NCI-H524 (cell line): ENCODE measurements around the gene SPOCK2.
A peak's percentile ranks its signal among the peaks of the same experiment; 100 is the strongest.

Experiments
- DNase-seq, 2 experiments: peaks; one replicate each; lab custom pipeline; 2025; lab: John Stamatoyannopoulos, UW

The SPOCK2 gene

DNA sequence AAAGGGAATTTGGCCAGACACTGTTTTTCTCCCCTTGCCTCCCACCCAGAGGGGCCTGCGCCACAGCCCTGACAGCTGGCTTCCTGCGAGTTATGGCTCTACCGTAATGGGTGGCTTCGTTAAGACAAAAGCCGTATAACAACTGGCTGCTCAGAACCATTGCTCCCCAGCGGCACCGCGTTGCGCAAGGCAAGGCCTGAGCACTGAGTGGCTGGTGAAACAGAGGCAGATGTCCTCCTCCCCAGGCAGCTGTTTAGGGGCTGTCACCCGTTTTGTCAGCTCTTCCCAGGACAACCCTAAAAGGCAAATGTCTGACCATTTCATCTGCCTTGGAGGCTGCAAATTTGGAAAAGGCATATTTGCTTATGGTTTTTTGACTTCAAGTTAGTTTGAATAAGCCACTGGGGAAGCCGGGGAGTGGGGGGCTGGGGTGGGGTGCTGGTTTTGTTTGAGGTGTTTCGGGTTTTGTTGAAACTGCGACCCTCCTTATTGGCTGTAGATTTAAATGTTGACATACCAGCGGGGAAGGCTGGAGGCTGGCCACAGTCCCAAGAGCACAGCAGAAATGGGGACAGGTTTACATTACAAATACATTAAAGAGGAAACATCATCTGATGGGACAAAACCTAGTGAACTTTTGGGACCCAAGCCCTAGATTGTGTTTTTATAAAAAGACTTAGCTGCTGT lies 681 bp upstream of the SPOCK2 start:
- DNase-seq, result peak; percentile 37 to 78

GRCh38 chr10:72087392-72087968 lies 871 bp downstream of the SPOCK2 start:
- DNase-seq, result no peak

GRCh38 chr10:72086466-72087391 lies 1.6 kb downstream of the SPOCK2 start:
- no peak for DNase-seq

DNA sequence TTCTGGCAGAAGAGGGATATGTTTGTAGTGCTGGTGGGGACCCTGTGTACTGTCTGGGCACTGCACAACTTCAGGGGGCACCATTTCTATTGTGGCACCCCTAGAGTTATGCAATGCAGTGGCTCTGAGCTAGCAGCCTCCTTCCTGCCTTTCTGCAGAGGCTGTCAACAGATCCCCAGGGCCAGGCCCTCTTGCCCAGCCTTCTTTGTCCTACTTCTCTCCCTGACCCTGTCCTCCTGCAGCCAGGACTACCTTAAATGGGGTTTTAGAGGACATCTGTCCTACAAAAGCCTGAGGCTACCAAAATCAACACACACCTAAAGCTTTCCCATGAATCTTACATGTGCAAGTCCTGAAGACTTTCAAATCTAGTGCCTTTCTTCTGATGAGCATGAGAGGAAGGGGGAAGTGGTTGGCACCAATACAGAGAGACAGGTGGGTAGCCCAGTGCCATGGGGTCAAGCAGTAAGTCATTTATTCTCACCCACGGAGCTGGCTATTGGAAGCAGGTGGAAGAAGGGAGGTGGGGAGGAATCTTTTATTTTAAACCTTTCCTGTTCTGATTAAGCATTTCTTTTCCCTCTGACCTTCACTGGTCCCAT lies 2.4 kb downstream of the SPOCK2 start:
- DNase-seq, result no peak

DNA sequence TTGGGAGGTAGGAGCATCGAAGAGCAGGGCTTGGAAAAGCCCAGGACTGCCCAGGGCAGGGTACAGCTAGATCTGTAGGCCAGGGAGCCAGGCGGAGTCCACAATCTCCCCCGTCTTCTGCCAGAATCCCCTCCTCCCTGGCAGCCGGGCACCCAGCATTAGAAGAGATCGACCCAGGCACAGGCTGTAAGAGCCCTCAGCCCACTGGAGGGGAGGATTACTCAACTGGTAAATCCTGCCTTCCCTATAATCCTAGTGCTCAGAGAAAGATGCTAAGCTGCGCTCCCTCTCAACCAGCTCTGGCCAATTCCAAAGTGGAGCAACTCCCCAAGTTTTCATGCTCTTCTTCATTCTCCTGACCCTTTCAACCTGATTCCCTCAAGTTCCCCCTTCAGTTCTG lies 3.2 kb downstream of the SPOCK2 start:
- DNase-seq, result peak; percentile 50 to 63

DNA sequence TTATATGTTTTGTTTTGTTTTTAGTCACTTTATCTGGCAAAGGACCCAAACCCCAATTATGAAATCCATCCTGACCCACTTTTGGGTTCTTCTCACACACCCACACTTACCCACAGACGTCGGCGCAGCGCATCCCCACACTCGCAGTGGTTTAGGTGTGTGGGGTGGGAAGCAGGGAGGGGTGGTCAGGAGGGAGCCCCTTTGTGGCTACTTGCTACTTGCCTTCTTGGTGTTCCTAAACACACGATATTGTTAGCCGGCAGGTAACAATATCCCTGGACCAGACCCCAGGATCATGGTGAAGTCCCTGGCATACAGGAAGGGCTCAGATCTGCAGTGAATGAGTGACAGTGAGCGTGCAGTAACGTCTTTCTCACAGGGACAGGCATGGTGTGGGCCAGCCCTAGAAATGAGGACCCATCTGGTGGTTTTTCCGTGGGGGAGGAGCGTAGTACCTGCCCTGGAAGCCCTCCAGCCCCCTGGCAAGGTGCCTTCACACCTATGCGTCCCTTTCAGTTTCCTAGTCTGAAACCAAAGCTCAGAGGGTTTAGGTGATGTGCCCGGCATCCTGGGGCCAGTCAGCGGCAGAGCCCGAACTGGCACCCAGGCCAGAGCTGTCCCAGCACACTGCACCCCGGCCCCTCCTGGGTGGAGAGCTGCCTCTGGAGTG lies 4.4 kb downstream of the SPOCK2 start:
- DNase-seq, result no peak

- DNase-seq, result no peak
These were observed 5.2 kb downstream of the SPOCK2 start for GRCh38 chr10:72082856-72083789.

- DNase-seq, result no peak
These were observed 6.4 kb downstream of the SPOCK2 start for GRCh38 chr10:72081772-72082590.

GRCh38 chr10:72081210-72081609 lies 7.1 kb downstream of the SPOCK2 start:
- peak; percentile 20 to 69 for DNase-seq

DNA sequence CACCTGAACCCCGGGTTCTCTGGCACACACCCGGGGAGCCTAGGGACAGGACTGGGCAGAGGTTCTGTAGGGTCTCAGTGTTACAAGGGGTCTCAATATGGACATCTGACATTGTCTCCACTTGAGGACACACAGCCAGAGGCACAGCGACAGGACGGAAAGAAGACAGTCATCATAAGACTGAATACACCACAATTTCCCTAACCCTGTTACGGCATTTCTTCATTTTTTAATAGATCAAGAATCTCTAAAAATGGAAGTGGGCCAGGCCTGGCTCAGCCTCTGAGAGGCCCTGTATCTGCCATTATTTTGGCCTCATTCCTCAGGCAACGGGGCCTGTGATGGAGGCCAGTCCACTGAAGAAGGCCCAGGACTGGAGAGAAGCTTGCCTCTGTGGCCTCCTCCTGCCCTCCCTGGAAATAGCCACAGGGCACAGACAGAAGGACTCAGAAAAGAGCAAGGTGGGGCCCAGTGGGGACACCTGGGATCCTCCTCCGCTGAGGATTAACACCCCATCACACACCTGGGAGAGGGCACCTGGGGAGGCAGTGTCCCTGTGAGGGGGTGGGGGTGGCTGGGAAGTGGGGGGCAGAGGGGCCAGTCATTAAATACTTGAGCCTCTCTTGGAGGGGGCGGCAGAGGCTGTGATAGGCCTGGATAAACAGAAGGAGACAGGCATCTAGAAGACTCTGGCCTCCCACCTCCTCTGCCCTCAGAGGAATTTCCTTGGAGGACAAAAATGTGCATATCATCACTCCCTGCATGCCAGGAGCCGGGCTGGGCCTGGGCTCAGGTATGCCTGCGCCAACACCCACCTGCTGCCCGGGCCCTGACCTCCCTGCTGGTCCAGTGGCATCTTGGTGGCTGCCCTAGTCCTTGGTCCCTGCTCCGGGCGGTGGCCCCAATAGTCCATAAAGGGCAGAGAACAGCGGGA lies 8.0 kb downstream of the SPOCK2 start:
- no peak for DNase-seq

- DNase-seq, result peak; percentile 46 to 77
These were observed 9.0 kb downstream of the SPOCK2 start for GRCh38 chr10:72079356-72079755.

DNA sequence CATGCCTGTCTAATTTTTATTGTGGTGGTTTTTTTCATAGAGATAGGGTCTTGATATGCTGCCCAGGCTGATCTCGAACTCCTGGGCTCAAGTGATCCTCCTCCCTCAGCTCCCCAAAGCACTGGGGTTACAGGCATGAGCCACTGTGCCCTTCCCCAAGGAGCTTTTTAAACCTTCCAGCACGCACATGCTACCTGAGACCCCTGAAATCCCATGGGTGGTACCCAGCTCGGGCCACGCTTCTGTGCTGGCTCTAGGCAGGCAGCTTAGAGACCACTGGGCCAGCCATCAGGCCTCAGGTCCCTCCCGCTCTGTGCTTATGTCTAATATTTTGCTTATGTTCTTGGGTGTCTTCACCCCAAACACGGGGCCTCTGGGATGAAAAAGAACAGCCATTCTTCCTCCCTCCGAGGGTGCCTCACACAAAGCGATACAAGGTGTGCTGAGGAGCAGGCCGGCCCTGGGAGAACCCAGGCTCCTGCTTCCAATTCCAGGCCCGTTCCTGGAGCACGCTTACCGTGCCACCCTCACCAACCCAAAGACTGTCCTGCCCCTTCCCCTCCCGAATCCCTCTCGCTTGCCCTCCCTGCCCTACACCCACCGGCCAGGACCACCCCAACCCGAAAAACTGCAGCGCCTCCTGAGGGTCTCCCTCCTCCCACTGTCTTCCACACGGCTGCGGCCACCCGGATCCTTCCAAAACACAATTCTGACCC lies 10.9 kb downstream of the SPOCK2 start:
- no peak for DNase-seq

GRCh38 chr10:72076756-72077155 lies 11.6 kb downstream of the SPOCK2 start:
- no peak for DNase-seq

GRCh38 chr10:72075376-72076115 lies 12.8 kb downstream of the SPOCK2 start:
- no peak for DNase-seq

DNA sequence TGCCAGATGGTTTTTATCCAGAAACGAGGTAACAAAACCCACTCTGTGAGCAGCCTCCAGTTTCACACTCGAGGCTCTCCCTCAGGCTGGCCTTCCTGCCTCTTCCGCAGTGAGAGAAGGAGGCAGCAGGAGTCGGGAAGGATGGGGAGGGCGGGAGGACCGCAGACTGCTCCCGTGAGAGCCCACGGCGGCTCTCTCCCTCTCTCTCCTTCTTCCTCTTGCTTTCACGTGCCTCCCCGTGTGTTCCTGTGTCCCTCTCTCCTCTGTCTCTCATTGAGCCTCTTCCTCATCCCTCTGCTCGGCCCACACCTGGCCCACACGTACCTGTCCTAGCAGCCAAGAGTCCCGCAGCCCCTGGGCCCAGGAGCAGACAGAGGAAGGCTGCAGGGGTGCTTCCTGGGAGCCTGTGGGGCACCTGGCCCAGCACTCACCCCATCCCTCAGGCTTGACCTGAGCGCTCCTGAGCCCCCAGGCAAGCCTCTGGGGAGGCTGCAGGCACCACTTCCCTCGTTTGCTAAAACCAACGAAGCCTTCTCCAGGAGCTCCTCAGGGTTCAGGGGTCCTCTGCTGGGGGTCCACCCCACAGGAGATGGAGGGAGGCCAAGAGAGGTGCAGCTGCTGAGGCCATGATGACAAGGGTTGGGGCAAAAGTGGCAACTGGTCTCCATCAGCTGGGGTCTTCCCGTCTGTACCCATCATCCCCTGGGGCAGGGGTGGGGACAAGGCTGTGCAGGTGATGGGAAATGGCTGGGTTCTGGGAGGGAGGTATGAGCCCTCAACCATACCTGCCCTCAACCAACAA lies 13.6 kb downstream of the SPOCK2 start:
- DNase-seq, result no peak
